ENCODE data around the gene COL1A2. TPM values are rescaled to one million over a fixed set of nuclear protein-coding genes. Genes with fewer than 3 reads are reported as not detected.

The COL1A2 gene
- total RNA-seq, 2 experiments from 2014 or later, result 0.11 to 0.19 TPM

- ChIA-PET CTCF (interaction anchor here (0.8 to 1.1 kb wide), 2 partner anchors 9 kb away, joined by 4 read pairs; no protein-coding TSS in a partner anchor), POLR2A (no interaction called here)
- ATAC-seq (no peak), DNase-seq (no peak)
- intact Hi-C loops (cut with DNase I, micrococcal nuclease), result no loop called here
- Mint-ChIP-seq H3K4me1 (peaks cover 5% of the 10 kb centered on the region), H3K9me3 (ENCODE audit: low read depth) (no peaks in the 10 kb centered on the region), H3K36me3 (ENCODE audit: low read depth) (no peaks in the 10 kb centered on the region), H3K4me3 (no peak overlapping the region), H3K27me3 (peaks cover 2% of the 10 kb centered on the region), H3K27ac (no peak overlapping the region)
Observed at GRCh38 chr7:94458041-94458440, 63.3 kb downstream of the COL1A2 start.

GRCh38 chr7:94466516-94466915 is 71.8 kb downstream of the COL1A2 start:
- intact Hi-C loops (cut with DNase I, micrococcal nuclease), result no loop called here
- no peak for ATAC-seq
- Mint-ChIP-seq H3K27ac (no peak overlapping the region), H3K36me3 (ENCODE audit: low read depth) (no peaks in the 10 kb centered on the region), H3K27me3 (no peaks in the 10 kb centered on the region), H3K9me3 (ENCODE audit: low read depth) (peaks cover 4% of the 10 kb centered on the region), H3K4me1 (no peaks in the 10 kb centered on the region), H3K4me3 (no peak overlapping the region)
- DNase-seq, result no peak
- POLR2A ChIA-PET, result no interaction called here
- CTCF ChIA-PET, result interaction anchor here (1.4 to 1.7 kb wide), 2 partner anchors 9 to 17 kb away, joined by 3 to 4 read pairs; no protein-coding TSS in a partner anchor

DNA sequence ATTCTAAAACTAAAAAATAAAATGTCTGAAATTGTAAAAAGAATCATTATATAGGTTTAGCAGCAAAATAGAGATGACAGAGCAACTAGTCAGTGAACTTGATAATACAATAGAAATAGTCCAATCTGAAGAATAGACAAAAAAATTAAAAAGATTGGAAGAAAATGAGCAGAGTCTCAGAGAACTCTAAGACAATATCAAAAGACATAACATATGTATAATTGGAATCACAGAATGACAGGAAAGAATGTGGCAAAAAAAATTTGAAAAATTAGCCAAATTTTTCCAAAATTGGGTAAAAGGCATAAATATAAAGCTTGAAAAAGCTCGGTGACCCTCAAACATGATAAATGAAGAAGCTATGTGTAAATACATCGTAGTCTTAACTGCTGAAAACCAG is 76.9 kb downstream of the COL1A2 start:
- no peaks in the 10 kb centered on the region for H3K4me1 Mint-ChIP-seq
- ChIA-PET CTCF (interaction anchor here (0.6 kb wide), 1 partner anchor 124 kb away, joined by 3 read pairs; no protein-coding TSS in a partner anchor), POLR2A (no interaction called here)
- peaks cover 7% of the 10 kb centered on the region for H3K9me3 Mint-ChIP-seq (ENCODE audit: low read depth)
- intact Hi-C loops (cut with DNase I, micrococcal nuclease), result no loop called here
- peaks cover 10% of the 10 kb centered on the region for H3K27me3 Mint-ChIP-seq
- DNase-seq (no peak), ATAC-seq (no peak)
- no peak overlapping the region for H3K4me3 Mint-ChIP-seq
- no peaks in the 10 kb centered on the region for H3K36me3 Mint-ChIP-seq (ENCODE audit: low read depth)
- H3K27ac Mint-ChIP-seq, result no peak overlapping the region

GRCh38 chr7:94472608-94473007 is 77.9 kb downstream of the COL1A2 start:
- Mint-ChIP-seq H3K4me1 (no peaks in the 10 kb centered on the region), H3K27me3 (peaks cover 14% of the 10 kb centered on the region), H3K27ac (no peak overlapping the region), H3K4me3 (no peak overlapping the region), H3K9me3 (ENCODE audit: low read depth) (peaks cover 7% of the 10 kb centered on the region), H3K36me3 (ENCODE audit: low read depth) (no peaks in the 10 kb centered on the region)
- CTCF ChIA-PET, result no interaction called here
- DNase-seq, result no peak
- POLR2A ChIA-PET, result no interaction called here
- intact Hi-C loops (cut with DNase I, micrococcal nuclease), result no loop called here
- peak; percentile 51 for ATAC-seq

DNA sequence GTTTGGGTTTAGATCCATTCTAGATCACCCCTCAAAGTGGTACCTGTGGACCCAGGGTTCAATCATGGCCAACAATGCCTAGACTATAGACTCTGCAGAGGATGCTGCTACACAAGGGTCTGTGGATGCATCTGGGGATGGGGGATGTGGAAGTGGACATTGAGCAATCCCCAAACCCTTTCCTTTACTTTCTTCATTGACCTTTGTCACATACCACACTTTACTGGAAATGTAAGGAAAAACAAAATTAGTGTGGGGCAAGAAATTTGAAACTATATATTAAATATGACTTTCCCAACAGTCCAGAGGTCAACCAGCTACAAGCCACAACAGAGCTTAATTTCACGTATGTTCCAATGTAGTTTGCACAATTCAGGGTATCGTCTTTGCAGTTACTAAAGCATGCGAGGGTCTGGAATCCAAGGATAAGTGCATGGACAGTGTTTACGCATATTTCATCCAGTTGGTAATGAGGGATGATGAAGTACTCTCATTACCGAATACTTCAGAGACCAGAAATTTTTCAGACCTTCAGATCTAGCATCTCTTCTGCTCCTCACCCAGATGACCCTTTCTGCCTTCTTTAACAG is 81.7 kb downstream of the COL1A2 start:
- DNase-seq (no peak), ATAC-seq (no peak)
- CTCF ChIA-PET, result no interaction called here
- Mint-ChIP-seq H3K4me3 (no peak overlapping the region), H3K9me3 (ENCODE audit: low read depth) (peaks cover 3% of the 10 kb centered on the region), H3K36me3 (ENCODE audit: low read depth) (no peaks in the 10 kb centered on the region), H3K27me3 (peaks cover 23% of the 10 kb centered on the region), H3K4me1 (no peaks in the 10 kb centered on the region), H3K27ac (no peak overlapping the region)
- intact Hi-C loops (cut with DNase I, micrococcal nuclease), result no loop called here
- POLR2A ChIA-PET, result no interaction called here

DNA sequence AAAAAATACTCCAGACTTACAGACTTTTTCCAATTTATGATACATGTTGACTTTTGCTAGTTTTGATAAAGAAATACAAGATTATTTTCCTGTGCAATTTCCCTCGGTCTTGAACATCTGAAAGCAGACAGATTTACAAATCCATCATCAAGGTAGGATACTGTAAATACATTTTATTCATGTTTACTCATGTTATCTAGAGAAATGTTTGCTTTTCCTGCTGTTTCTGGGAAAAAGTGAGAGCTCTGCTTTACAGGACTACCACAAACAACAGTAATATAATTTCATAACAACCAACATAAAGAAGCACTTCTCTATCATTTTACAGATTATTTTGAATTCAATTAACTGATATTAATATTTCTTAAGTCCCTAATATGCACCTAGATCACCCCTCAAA is 83.2 kb downstream of the COL1A2 start:
- intact Hi-C loops (cut with DNase I, micrococcal nuclease), result no loop called here
- DNase-seq (no peak), ATAC-seq (no peak)
- POLR2A ChIA-PET, result no interaction called here
- H3K4me1 Mint-ChIP-seq, result no peaks in the 10 kb centered on the region
- no peak overlapping the region for H3K4me3 Mint-ChIP-seq
- no peaks in the 10 kb centered on the region for H3K36me3 Mint-ChIP-seq (ENCODE audit: low read depth)
- H3K27me3 Mint-ChIP-seq, result peaks cover 23% of the 10 kb centered on the region
- CTCF ChIA-PET, result no interaction called here
- no peak overlapping the region for H3K27ac Mint-ChIP-seq
- H3K9me3 Mint-ChIP-seq (ENCODE audit: low read depth), result no peaks in the 10 kb centered on the region

- ATAC-seq (no peak), DNase-seq (no peak)
- H3K4me3 Mint-ChIP-seq, result no peak overlapping the region
- no peaks in the 10 kb centered on the region for H3K9me3 Mint-ChIP-seq (ENCODE audit: low read depth)
- intact Hi-C loops (cut with DNase I, micrococcal nuclease), result no loop called here
- ChIA-PET CTCF (no interaction called here), POLR2A (no interaction called here)
- H3K36me3 Mint-ChIP-seq (ENCODE audit: low read depth), result no peaks in the 10 kb centered on the region
- H3K27me3 Mint-ChIP-seq, result peaks cover 25% of the 10 kb centered on the region
- H3K4me1 Mint-ChIP-seq, result no peaks in the 10 kb centered on the region
- no peak overlapping the region for H3K27ac Mint-ChIP-seq
Observed at GRCh38 chr7:94478648-94479214, 84.0 kb downstream of the COL1A2 start.

Other genes with a start within 250 kb of the COL1A2 start
- gene CASD1, start 114.9 kb downstream of the COL1A2 start, total RNA-seq, result 10 to 100 TPM; 11.2 to 14.3 TPM

Data from activated CD4-positive, alpha-beta T cell treated with anti-CD3 and anti-CD28 coated beads for 36 hours (primary cell).